GM12891 (cell line): Measurements from ENCODE around the gene ZNF263.

ENCODE experiments used
- POLR2A ChIP-seq: IDR thresholded peaks from 2 replicates; pipeline ENCODE4 v1.6.1; 2011; ENCODE audit warnings: low read depth, low read length, control low read depth
- SPI1 ChIP-seq: IDR thresholded peaks from 2 replicates; pipeline ENCODE4 v1.6.1; 2011; ENCODE audit warnings: low read depth, low read length, control low read depth

- TF ChIP-seq SPI1 (no peak), POLR2A (no peak)
Measured at GRCh38 chr16:3256866-3257465, 26.3 kb upstream of the ZNF263 start.
